Measurements from ENCODE around the gene NSD1. TPM values are rescaled to one million over a fixed set of nuclear protein-coding genes. Genes with fewer than 3 reads are reported as not detected.

The NSD1 gene
- total and polyA plus RNA-seq, 9 of the 15 experiments (the other 6 are each of a cell fraction or from before 2014, with no cell fraction given) = 3.8 to 51.0 (median 24.7) TPM

DNA sequence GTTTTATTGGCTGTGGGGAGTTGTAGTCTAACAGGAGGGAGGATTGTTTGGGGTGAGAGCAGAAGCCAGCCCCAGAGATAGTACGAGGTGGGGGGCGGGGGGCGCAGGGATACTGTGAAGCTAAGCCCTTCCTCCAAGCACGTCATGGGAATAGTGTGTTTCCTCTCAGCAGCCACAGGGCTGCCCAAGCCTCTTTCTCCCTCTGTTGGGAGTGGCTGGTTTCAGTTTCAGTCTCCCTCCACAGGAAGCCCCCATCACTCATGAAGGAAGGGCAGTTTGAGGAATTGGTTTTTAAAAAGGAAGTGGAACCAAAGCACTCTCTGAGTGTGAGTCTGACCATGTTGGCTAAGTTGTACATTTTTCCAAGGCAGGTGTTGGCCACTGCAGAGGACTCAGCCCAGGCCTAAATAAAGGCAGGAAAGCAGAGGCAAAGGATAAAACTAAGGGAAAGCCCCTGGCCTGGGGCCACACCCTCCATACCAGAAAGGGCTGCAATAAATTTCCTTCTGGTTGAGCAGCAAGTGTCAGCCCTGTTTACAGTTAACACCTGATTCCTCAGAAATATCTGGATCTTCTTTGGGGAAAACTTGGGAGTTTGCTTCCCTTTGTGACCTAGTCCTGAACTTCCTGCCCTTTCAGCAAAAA is 166.8 kb downstream of the NSD1 start (continued):
- peak in 1 of 2 experiments; percentile 41; a peak in 1 of 3 replicates for TF ChIP-seq CBX3 (IDR thresholded peaks at IDR 0.05; ENCODE audit: borderline replicate concordance in 1 of 2, low read length in 2 of 2)
- no peak for TF ChIP-seq KDM2B (CRISPR knock-in tag; IDR thresholded peaks at IDR 0.05)
- TF ChIP-seq, protein P1, sequence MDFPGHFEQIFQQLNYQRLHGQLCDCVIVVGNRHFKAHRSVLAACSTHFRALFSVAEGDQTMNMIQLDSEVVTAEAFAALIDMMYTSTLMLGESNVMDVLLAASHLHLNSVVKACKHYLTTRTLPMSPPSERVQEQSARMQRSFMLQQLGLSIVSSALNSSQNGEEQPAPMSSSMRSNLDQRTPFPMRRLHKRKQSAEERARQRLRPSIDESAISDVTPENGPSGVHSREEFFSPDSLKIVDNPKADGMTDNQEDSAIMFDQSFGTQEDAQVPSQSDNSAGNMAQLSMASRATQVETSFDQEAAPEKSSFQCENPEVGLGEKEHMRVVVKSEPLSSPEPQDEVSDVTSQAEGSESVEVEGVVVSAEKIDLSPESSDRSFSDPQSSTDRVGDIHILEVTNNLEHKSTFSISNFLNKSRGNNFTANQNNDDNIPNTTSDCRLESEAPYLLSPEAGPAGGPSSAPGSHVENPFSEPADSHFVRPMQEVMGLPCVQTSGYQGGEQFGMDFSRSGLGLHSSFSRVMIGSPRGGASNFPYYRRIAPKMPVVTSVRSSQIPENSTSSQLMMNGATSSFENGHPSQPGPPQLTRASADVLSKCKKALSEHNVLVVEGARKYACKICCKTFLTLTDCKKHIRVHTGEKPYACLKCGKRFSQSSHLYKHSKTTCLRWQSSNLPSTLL (IDR thresholded peaks at IDR 0.05) = no peak
- TF ChIP-seq ZNF57 (CRISPR knock-in tag; IDR thresholded peaks at IDR 0.05) = no peak
- no peak for TF ChIP-seq NR2F6 (CRISPR knock-in tag; IDR thresholded peaks at IDR 0.05)
- TF ChIP-seq, protein P2, sequence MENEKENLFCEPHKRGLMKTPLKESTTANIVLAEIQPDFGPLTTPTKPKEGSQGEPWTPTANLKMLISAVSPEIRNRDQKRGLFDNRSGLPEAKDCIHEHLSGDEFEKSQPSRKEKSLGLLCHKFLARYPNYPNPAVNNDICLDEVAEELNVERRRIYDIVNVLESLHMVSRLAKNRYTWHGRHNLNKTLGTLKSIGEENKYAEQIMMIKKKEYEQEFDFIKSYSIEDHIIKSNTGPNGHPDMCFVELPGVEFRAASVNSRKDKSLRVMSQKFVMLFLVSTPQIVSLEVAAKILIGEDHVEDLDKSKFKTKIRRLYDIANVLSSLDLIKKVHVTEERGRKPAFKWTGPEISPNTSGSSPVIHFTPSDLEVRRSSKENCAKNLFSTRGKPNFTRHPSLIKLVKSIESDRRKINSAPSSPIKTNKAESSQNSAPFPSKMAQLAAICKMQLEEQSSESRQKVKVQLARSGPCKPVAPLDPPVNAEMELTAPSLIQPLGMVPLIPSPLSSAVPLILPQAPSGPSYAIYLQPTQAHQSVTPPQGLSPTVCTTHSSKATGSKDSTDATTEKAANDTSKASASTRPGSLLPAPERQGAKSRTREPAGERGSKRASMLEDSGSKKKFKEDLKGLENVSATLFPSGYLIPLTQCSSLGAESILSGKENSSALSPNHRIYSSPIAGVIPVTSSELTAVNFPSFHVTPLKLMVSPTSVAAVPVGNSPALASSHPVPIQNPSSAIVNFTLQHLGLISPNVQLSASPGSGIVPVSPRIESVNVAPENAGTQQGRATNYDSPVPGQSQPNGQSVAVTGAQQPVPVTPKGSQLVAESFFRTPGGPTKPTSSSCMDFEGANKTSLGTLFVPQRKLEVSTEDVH (IDR thresholded peaks at IDR 0.05; ENCODE audit: low read depth, partially characterized antibody) = peak; percentile 33
- no peak for TF ChIP-seq COPS2 (conservative IDR thresholded peaks at IDR 0.05)
- no peak for TF ChIP-seq ZNF589 (CRISPR knock-in tag; IDR thresholded peaks at IDR 0.05; ENCODE audit: low read depth)
- TF ChIP-seq CBFA2T3 (IDR thresholded peaks at IDR 0.05) = no peak
- TF ChIP-seq, protein P3, sequence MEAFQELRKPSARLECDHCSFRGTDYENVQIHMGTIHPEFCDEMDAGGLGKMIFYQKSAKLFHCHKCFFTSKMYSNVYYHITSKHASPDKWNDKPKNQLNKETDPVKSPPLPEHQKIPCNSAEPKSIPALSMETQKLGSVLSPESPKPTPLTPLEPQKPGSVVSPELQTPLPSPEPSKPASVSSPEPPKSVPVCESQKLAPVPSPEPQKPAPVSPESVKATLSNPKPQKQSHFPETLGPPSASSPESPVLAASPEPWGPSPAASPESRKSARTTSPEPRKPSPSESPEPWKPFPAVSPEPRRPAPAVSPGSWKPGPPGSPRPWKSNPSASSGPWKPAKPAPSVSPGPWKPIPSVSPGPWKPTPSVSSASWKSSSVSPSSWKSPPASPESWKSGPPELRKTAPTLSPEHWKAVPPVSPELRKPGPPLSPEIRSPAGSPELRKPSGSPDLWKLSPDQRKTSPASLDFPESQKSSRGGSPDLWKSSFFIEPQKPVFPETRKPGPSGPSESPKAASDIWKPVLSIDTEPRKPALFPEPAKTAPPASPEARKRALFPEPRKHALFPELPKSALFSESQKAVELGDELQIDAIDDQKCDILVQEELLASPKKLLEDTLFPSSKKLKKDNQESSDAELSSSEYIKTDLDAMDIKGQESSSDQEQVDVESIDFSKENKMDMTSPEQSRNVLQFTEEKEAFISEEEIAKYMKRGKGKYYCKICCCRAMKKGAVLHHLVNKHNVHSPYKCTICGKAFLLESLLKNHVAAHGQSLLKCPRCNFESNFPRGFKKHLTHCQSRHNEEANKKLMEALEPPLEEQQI (IDR thresholded peaks at IDR 0.05) = no peak
- no peak for TF ChIP-seq MYNN (IDR thresholded peaks at IDR 0.05)
- TF ChIP-seq MYNN (CRISPR knock-in tag; IDR thresholded peaks at IDR 0.05) = no peak
- TF ChIP-seq, protein P4, sequence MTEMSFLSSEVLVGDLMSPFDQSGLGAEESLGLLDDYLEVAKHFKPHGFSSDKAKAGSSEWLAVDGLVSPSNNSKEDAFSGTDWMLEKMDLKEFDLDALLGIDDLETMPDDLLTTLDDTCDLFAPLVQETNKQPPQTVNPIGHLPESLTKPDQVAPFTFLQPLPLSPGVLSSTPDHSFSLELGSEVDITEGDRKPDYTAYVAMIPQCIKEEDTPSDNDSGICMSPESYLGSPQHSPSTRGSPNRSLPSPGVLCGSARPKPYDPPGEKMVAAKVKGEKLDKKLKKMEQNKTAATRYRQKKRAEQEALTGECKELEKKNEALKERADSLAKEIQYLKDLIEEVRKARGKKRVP (CRISPR knock-in tag; IDR thresholded peaks at IDR 0.05) = no peak
- TF ChIP-seq PRPF4 (IDR thresholded peaks at IDR 0.05; ENCODE audit: insufficient read depth, low read depth, low read length, poor library complexity, severe bottlenecking) = no peak
- no peak for TF ChIP-seq NR3C1 (CRISPR knock-in tag; IDR thresholded peaks at IDR 0.05)
- TF ChIP-seq ZNF584 (CRISPR knock-in tag; IDR thresholded peaks at IDR 0.05; ENCODE audit: low read depth) = no peak
- TF ChIP-seq KAT7 (CRISPR knock-in tag; IDR thresholded peaks at IDR 0.05; ENCODE audit: borderline replicate concordance) = no peak
- no peak for TF ChIP-seq NR2C1 (IDR thresholded peaks at IDR 0.05)
- TF ChIP-seq NR2C1 (tag; IDR thresholded peaks at IDR 0.05) = no peak
- TF ChIP-seq ZSCAN29 (IDR thresholded peaks at IDR 0.05) = no peak
- TF ChIP-seq MCM3 (IDR thresholded peaks at IDR 0.05) = no peak

Data from K562 (cell line).